Measurements from ENCODE around the gene CHERP.

The CHERP gene

DNA sequence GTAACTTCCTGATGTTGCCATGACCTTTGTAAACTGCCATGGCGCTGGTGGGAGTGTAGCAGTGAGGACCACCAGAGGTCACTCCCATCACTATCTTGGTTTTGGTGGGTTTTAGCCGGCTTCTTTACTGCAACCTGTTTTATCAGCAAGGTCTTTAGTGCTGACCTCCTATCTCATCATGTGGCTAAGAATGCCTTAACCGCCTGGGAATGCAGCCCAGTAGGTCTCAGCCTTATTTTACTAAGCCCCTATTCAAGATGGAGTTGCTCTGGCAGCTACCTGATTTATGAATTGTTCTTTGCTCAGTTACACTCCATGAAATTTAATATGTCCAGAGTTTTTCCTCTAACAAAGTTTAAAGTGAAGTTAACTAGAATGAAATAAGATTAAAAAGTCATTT is 65.8 kb downstream of the CHERP start:
- H3K4me3 ChIP-seq (ENCODE audit: low read depth, low read length) = no peak overlapping the region
- no peak for TF ChIP-seq CTCF (IDR thresholded peaks at IDR 0.05; ENCODE audit: low read depth, low read length)

DNA sequence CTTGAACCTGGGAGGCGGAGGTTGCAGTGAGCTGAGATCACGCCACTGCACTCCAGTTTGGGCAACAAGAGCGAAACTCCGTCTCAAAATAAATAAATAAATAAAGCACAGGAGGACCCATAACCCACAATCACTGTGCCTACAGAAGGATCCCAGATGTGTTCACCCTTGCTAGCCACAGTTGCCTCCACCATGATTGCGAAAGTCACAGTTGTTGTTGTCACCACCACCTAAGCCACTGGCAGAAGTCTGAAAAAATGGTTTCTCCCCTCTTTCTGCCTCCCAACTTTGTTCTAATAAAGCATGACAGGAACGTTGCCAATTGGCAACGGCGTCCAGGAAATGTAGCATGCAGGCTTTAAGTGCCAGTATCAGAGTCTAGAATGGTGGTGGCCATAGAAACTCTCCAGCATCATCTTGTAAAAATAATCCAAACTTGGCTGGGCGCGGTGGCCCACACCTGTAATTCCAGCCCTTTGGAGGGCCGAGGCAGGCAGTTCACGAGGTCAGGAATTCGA is 68.3 kb downstream of the CHERP start:
- H3K4me3 ChIP-seq (ENCODE audit: low read depth, low read length) = no peak overlapping the region
- no peak for TF ChIP-seq CTCF (IDR thresholded peaks at IDR 0.05; ENCODE audit: low read depth, low read length)

- no peak overlapping the region for H3K4me3 ChIP-seq (ENCODE audit: low read depth, low read length)
- no peak for TF ChIP-seq CTCF (IDR thresholded peaks at IDR 0.05; ENCODE audit: low read depth, low read length)
Observed at GRCh38 chr19:16472992-16473391, 69.2 kb downstream of the CHERP start.

DNA sequence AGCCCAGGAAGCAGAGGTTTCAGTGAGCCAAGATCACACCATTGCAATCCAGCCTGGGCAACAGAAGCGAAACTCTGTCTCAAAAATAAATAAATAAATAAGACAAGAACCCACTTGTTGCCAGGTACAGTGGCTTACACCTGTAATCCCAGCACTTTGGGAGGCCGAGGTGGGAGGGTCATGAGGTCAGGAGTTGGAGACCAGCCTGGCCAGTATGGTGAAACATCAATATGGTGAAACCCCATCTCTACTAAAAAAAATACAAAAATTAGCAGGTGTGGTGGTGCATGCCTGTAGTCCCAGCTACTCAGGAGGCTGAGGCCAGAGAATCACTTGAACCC is 69.7 kb downstream of the CHERP start:
- H3K4me3 ChIP-seq (ENCODE audit: low read depth, low read length) = peak overlapping the region; percentile 50

DNA sequence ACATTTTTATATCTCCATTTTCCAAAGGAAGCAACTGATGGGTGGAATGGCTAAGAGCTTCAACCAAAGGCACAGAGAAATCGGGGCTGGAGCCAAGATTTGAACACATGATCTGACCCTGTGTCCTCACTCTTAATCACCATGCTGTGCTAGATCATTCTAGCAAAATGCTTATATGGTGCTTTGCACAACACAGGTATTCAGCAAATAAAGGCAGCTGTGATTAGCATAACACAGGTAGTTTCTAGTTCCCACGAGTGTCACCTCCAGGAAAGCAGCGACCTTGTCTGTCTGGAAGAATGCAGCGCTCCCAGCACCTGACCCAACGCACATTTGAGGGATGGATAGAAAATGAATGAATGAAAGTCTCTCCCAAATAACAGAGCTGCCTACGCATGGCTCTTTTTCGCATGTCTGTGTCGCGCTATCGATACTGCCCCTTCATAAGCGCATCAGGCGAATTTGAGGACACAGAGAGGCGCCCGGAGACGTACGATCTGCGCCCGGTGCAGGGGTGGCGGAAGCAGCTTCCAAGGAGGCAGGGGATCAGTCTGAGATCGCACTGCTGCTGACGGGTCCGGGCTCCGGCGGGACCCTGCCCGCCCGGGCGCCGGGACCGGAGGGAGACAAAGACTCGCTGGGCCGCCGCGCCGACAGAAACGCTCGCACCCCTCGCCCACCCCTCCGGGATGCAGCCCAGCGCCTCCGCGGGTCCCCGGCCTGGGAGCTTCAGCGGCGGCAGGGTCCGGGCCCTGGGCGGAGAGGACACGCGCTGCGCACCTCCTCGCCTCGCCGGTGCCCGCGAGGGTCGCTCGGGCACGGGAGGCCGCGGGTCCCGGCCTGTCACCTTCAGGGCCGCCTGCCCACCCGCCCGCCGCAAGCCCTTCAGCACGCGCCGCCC is 71.1 kb downstream of the CHERP start:
- TF ChIP-seq CTCF (IDR thresholded peaks at IDR 0.05; ENCODE audit: low read depth, low read length) = no peak
- peak overlapping the region; percentile 69 for H3K4me3 ChIP-seq (ENCODE audit: low read depth, low read length)

GRCh38 chr19:16470541-16470910 is 71.7 kb downstream of the CHERP start:
- peak overlapping the region; percentile 69 for H3K4me3 ChIP-seq (ENCODE audit: low read depth, low read length)

More at GRCh38 chr19:16470541-16470910, 71.7 kb downstream of the CHERP start:
- no peak for TF ChIP-seq CTCF (IDR thresholded peaks at IDR 0.05; ENCODE audit: low read depth, low read length)
